Trophoblast cell (in vitro differentiated cells and primary cell): ENCODE data around the gene KIAA1328.

Experiments used
- DNase-seq, 2 donors: peaks; one replicate each; pipeline ENCODE4 v3.0.0-alpha.2; 2016
- H2AFZ ChIP-seq: 2 replicates; pipeline ENCODE4 v1.6.1; 2013; ENCODE audit warnings: low read length, moderate library complexity, mild to moderate bottlenecking; ENCODE audit not compliant: insufficient read depth, poor library complexity
- H2AK5ac ChIP-seq: 2 replicates; pipeline ENCODE4 v1.6.1; 2013; ENCODE audit warnings: mild to moderate bottlenecking, low read length
- H2BK120ac ChIP-seq: 2 replicates; pipeline ENCODE4 v1.6.1; 2013; ENCODE audit warnings: low read length, mild to moderate bottlenecking, moderate library complexity; ENCODE audit not compliant: insufficient read depth, poor library complexity
- H2BK12ac ChIP-seq: 2 replicates; pipeline ENCODE4 v1.6.1; 2013; ENCODE audit warnings: mild to moderate bottlenecking, low read length, moderate library complexity
- H2BK5ac ChIP-seq: 2 replicates; pipeline ENCODE4 v1.6.1; 2013; ENCODE audit warnings: low read length, low read depth, moderate library complexity, mild to moderate bottlenecking; ENCODE audit not compliant: poor library complexity
- H3K14ac ChIP-seq: 2 replicates; pipeline ENCODE4 v1.6.1; 2013; ENCODE audit warnings: mild to moderate bottlenecking, low read length
- H3K18ac ChIP-seq: 2 replicates; pipeline ENCODE4 v1.6.1; 2013; ENCODE audit warnings: mild to moderate bottlenecking, low read length
- H3K23ac ChIP-seq: 2 replicates; pipeline ENCODE4 v1.6.1; 2013; ENCODE audit warnings: low read length
- H3K27ac ChIP-seq: 2 replicates; pipeline ENCODE4 v1.5.1; 2013; ENCODE audit warnings: low read depth, mild to moderate bottlenecking, inconsistent platforms, low read length, moderate library complexity
- H3K27me3 ChIP-seq: 2 replicates; pipeline ENCODE4 v1.6.1; 2013; ENCODE audit warnings: inconsistent platforms, mild to moderate bottlenecking, low read length, moderate library complexity; ENCODE audit not compliant: insufficient read depth
- H3K36me3 ChIP-seq, 2 experiments: 1 replicate in 1 of 2; 2 replicates in 1 of 2; pipeline ENCODE4 v1.6.1; 2013; ENCODE audit warnings: low read length in 2 of 2, mild to moderate bottlenecking in 2 of 2, moderate library complexity in 1 of 2; ENCODE audit not compliant: insufficient read depth in 2 of 2, control insufficient read depth in 1 of 2
- H3K4ac ChIP-seq: 2 replicates; pipeline ENCODE4 v1.6.1; 2013; ENCODE audit warnings: low read depth, mild to moderate bottlenecking, low read length, moderate library complexity
- H3K4me1 ChIP-seq, 2 experiments: 1 replicate in 1 of 2; 2 replicates in 1 of 2; pipeline ENCODE4 v1.6.1; 2013; ENCODE audit warnings: low read length in 2 of 2, mild to moderate bottlenecking in 2 of 2, moderate library complexity in 1 of 2; ENCODE audit not compliant: insufficient read depth in 2 of 2, control insufficient read depth in 1 of 2
- H3K4me2 ChIP-seq: 2 replicates; pipeline ENCODE4 v1.6.1; 2013; ENCODE audit warnings: inconsistent platforms, mild to moderate bottlenecking, low read length, moderate library complexity
- H3K4me3 ChIP-seq: 2 replicates; pipeline ENCODE4 v1.5.1; 2013; ENCODE audit warnings: mild to moderate bottlenecking, low read depth, low read length, inconsistent platforms
- H3K79me1 ChIP-seq: one replicate; pipeline ENCODE4 v1.6.1; 2013; ENCODE audit warnings: low read length
- H3K79me2 ChIP-seq: 2 replicates; pipeline ENCODE4 v1.6.1; 2013; ENCODE audit warnings: low read length, mild to moderate bottlenecking; ENCODE audit not compliant: control insufficient read depth, insufficient read depth, poor library complexity
- H3K9ac ChIP-seq: 2 replicates; pipeline ENCODE4 v1.6.1; 2013; ENCODE audit warnings: mild to moderate bottlenecking, low read length
- H3K9me3 ChIP-seq: 2 replicates; pipeline ENCODE4 v1.6.1; 2013; ENCODE audit warnings: low read depth, mild to moderate bottlenecking, control low read depth, inconsistent platforms, low read length; ENCODE audit not compliant: insufficient read depth
- H4K12ac ChIP-seq: 2 replicates; pipeline ENCODE4 v1.6.1; 2013; ENCODE audit warnings: low read depth, mild to moderate bottlenecking, low read length, moderate library complexity
- H4K8ac ChIP-seq: 2 replicates; pipeline ENCODE4 v1.6.1; 2013; ENCODE audit warnings: low read depth, mild to moderate bottlenecking, low read length, moderate library complexity
- H4K91ac ChIP-seq: one replicate; pipeline ENCODE4 v1.6.1; 2013; ENCODE audit warnings: low read depth, mild to moderate bottlenecking, low read length, moderate library complexity
- WGBS: extraction: QIAGEN DNeasy Blood & Tissue Kit; methylation state at CpG from one replicate; pipeline ENCODE4 v1.1.7; 2013; ENCODE audit warnings: missing lambda C conversion rate; ENCODE audit not compliant: insufficient read length, insufficient coverage; ENCODE audit errors: extremely low coverage; 5-methylcytosine and 5-hydroxymethylcytosine counted together

The KIAA1328 gene

GRCh38 chr18:36893227-36893626, 64.3 kb downstream of the KIAA1328 start:
- Histone ChIP-seq H3K4me3 (no peak overlapping the region), H4K91ac (no peak overlapping the region), H3K4ac (no peak overlapping the region), H3K27me3 (no peaks in the 10 kb centered on the region), H2AFZ (no peak overlapping the region), H2BK12ac (no peak overlapping the region), H3K9ac (no peak overlapping the region), H3K18ac (no peak overlapping the region), H3K79me1 (no peaks in the 10 kb centered on the region), H3K36me3 (no peaks in the 10 kb centered on the region), H3K4me1 (no peaks in the 10 kb centered on the region), H4K12ac (no peak overlapping the region), H3K14ac (no peak overlapping the region), H3K4me2 (no peak overlapping the region), H3K23ac (no peak overlapping the region), H4K8ac (no peak overlapping the region), H2BK120ac (no peak overlapping the region), H2AK5ac (no peak overlapping the region), H2BK5ac (no peak overlapping the region), H3K9me3 (no peaks in the 10 kb centered on the region), H3K79me2 (no peaks in the 10 kb centered on the region), H3K27ac (no peak overlapping the region)
- no peak for DNase-seq
- no CpG with 5 or more reads among the region's 5 CpGs for WGBS

GRCh38 chr18:36895606-36896005, 66.7 kb downstream of the KIAA1328 start:
- no peaks in the 10 kb centered on the region for H3K9me3 ChIP-seq
- H3K79me1 ChIP-seq: no peaks in the 10 kb centered on the region
- no peak overlapping the region for H3K27ac ChIP-seq
- H4K8ac ChIP-seq: no peak overlapping the region
- no CpG with 5 or more reads among the region's 4 CpGs for WGBS
- H2AFZ ChIP-seq: no peak overlapping the region
- H3K9ac ChIP-seq: no peak overlapping the region
- no peak overlapping the region for H3K4me3 ChIP-seq
- H4K91ac ChIP-seq: no peak overlapping the region
- H3K4me2 ChIP-seq: no peak overlapping the region
- no peaks in the 10 kb centered on the region for H3K36me3 ChIP-seq
- no peak overlapping the region for H3K23ac ChIP-seq
- H3K4ac ChIP-seq: no peak overlapping the region
- no peak overlapping the region for H3K18ac ChIP-seq
- H3K4me1 ChIP-seq: no peaks in the 10 kb centered on the region
- no peak overlapping the region for H2BK120ac ChIP-seq
- no peak overlapping the region for H2BK12ac ChIP-seq
- H4K12ac ChIP-seq: no peak overlapping the region
- H3K79me2 ChIP-seq: no peaks in the 10 kb centered on the region
- H2BK5ac ChIP-seq: no peak overlapping the region
- H2AK5ac ChIP-seq: no peak overlapping the region
- DNase-seq: no peak
- H3K27me3 ChIP-seq: no peaks in the 10 kb centered on the region
- no peak overlapping the region for H3K14ac ChIP-seq

- Histone ChIP-seq H3K18ac (no peak overlapping the region), H3K79me1 (no peaks in the 10 kb centered on the region), H3K4me2 (no peak overlapping the region), H3K4me1 (no peaks in the 10 kb centered on the region), H3K9me3 (no peaks in the 10 kb centered on the region), H2BK5ac (no peak overlapping the region), H2BK120ac (no peak overlapping the region), H2BK12ac (no peak overlapping the region), H3K4ac (no peak overlapping the region), H2AK5ac (no peak overlapping the region), H2AFZ (no peak overlapping the region), H4K8ac (no peak overlapping the region), H3K79me2 (no peaks in the 10 kb centered on the region), H3K27me3 (no peaks in the 10 kb centered on the region), H3K36me3 (no peaks in the 10 kb centered on the region), H3K23ac (no peak overlapping the region), H3K27ac (no peak overlapping the region), H3K14ac (no peak overlapping the region), H4K91ac (no peak overlapping the region), H3K4me3 (no peak overlapping the region), H3K9ac (no peak overlapping the region), H4K12ac (no peak overlapping the region)
- no CpG with 5 or more reads among the region's 1 CpG for WGBS
- DNase-seq: no peak
Observed at GRCh38 chr18:36897253-36897652, 68.3 kb downstream of the KIAA1328 start.

- no peak overlapping the region for H4K91ac ChIP-seq
- H3K79me2 ChIP-seq: no peaks in the 10 kb centered on the region
- DNase-seq: peak in 1 of 2 donors; percentile 68
- no peak overlapping the region for H3K23ac ChIP-seq
- no peak overlapping the region for H3K18ac ChIP-seq
- no peak overlapping the region for H4K8ac ChIP-seq
- H2BK5ac ChIP-seq: no peak overlapping the region
- H2BK120ac ChIP-seq: no peak overlapping the region
- H3K27me3 ChIP-seq: no peaks in the 10 kb centered on the region
- H3K36me3 ChIP-seq: no peaks in the 10 kb centered on the region
- H3K14ac ChIP-seq: no peak overlapping the region
- H2AFZ ChIP-seq: no peak overlapping the region
- no peak overlapping the region for H2AK5ac ChIP-seq
- no peaks in the 10 kb centered on the region for H3K9me3 ChIP-seq
- WGBS: no CpG with 5 or more reads among the region's 3 CpGs
- no peaks in the 10 kb centered on the region for H3K4me1 ChIP-seq
- no peak overlapping the region for H3K4me3 ChIP-seq
- no peak overlapping the region for H4K12ac ChIP-seq
- H3K79me1 ChIP-seq: no peaks in the 10 kb centered on the region
- H3K4ac ChIP-seq: no peak overlapping the region
- H3K4me2 ChIP-seq: no peak overlapping the region
- no peak overlapping the region for H3K9ac ChIP-seq
- no peak overlapping the region for H2BK12ac ChIP-seq
- no peak overlapping the region for H3K27ac ChIP-seq
Observed at GRCh38 chr18:36899289-36899688, 70.4 kb downstream of the KIAA1328 start.
